Testis (tissue), 3 donors: ENCODE data around the gene PSMA3. TPM values are rescaled to one million over a fixed set of nuclear protein-coding genes. Genes with fewer than 3 reads are reported as not detected.

Experiments used
- DNase-seq: peaks from one replicate; pipeline ENCODE4 v3.0.0-alpha.2; 2019
- H3K27ac ChIP-seq, 2 donors: fragments of 200-600 bp; sonication (generic); one replicate each; pipeline ENCODE4 v1.5.1; 2019
- H3K27me3 ChIP-seq: fragments of 200-600 bp; sonication (generic); one replicate; pipeline ENCODE4 v1.5.1; 2019
- H3K36me3 ChIP-seq: fragments of 200-600 bp; sonication (generic); one replicate; pipeline ENCODE4 v1.5.1; 2017; ENCODE audit warnings: low read depth; ENCODE audit errors: missing control alignments
- H3K4me1 ChIP-seq: fragments of 200-600 bp; sonication (generic); one replicate; pipeline ENCODE4 v1.5.1; 2019
- H3K4me3 ChIP-seq, 2 donors: fragments of 200-600 bp; sonication (generic); one replicate each; pipeline ENCODE4 v1.5.1; 2017 to 2019
- H3K9me3 ChIP-seq: fragments of 200-600 bp; sonication (generic); one replicate; pipeline ENCODE4 v1.5.1; 2017
- CTCF ChIP-seq, 3 experiments: fragments of 450-650 bp in 2 of 3; fragments of 200-600 bp in 1 of 3; sonication (generic) in 1 of 3; IDR thresholded peaks; one replicate each; pipeline ENCODE4 v1.5.1; 2016 to 2019; ENCODE audit warnings: antibody characterized with exemption in 3 of 3, mild to moderate bottlenecking in 2 of 3, moderate library complexity in 1 of 3
- POLR2A ChIP-seq: fragments of 450-650 bp; IDR thresholded peaks from one replicate; pipeline ENCODE4 v1.6.1; 2017; ENCODE audit warnings: antibody characterized with exemption, mild to moderate bottlenecking, moderate library complexity
- WGBS, 2 donors: methylation state at CpG; one replicate each; pipeline ENCODE4 v1.1.5; 2018; 5-methylcytosine and 5-hydroxymethylcytosine counted together
- intact Hi-C: fragments of 100-400 bp; cut with DNase I; formaldehyde crosslinking; loops from one replicate; pipeline ENCODE4 v1.15.1; 2023; ENCODE audit warnings: low total_unique reads
- polyA plus RNA-seq: library from polyadenylated mRNA; stranded (reverse); fragments of 350-450 nt; fragmentation: Illumina TruSeq; extraction: RNeasy Lipid Tissue Mini Kit (QIAGEN cat#74804); gene quantifications from one replicate; pipeline ENCODE4 v1.2.3, GENCODE V29; 2014; ENCODE audit warnings: low read depth, low replicate concordance; ENCODE audit not compliant: insufficient read depth
- small RNA-seq, 2 donors: library from RNA; depleted of rRNA; stranded (forward); fragments of <200 nt; gene quantifications; one replicate each; pipeline ENCODE3, GENCODE V24; 2016
- total RNA-seq, 2 donors: library from RNA; depleted of rRNA; stranded (reverse); fragments of >200 nt; gene quantifications; one replicate each; pipeline ENCODE4 v1.2.3, GENCODE V29; 2016

PSMA3 gene
- total and polyA plus RNA-seq, 3 donors from 2014 or later, result 84.0 to 88.7 (median 87.6) TPM

GRCh38 chr14:58315606-58316005 is 71.0 kb downstream of the PSMA3 start:
- Histone ChIP-seq H3K4me1 (no peaks in the 10 kb centered on the region), H3K4me3 (no peak overlapping the region), H3K9me3 (no peaks in the 10 kb centered on the region), H3K36me3 (no peaks in the 10 kb centered on the region), H3K27ac (no peak overlapping the region), H3K27me3 (no peaks in the 10 kb centered on the region)
- intact Hi-C loops, result no loop called here
- DNase-seq, result no peak
- 92 to 100% methylated on average over 1 of the region's 1 CpG for WGBS, 2 donors
- no peak for TF ChIP-seq CTCF (IDR thresholded peaks at IDR 0.05)
- TF ChIP-seq POLR2A, result no peak

Small RNA genes lying within 50 kb of the gene (small RNA-seq; reads per million reads assigned to genes)
- gene RNU6-341P, result 0 reads per million in 2 donors

Other genes with a start within 250 kb of the PSMA3 start
- gene ARMH4, start 92.6 kb upstream of the PSMA3 start, total RNA-seq, result 10 to 100 TPM; 38.7 to 65.8 TPM
- gene ARMH4, start 92.6 kb upstream of the PSMA3 start, polyA plus RNA-seq, result 13.5 TPM
- gene ACTR10, start 44.7 kb upstream of the PSMA3 start, total RNA-seq, result 10 to 100 TPM; 53.0 to 68.0 TPM
- gene ACTR10, start 44.7 kb upstream of the PSMA3 start, polyA plus RNA-seq, result 87.2 TPM
- gene ARID4A, start 53.7 kb downstream of the PSMA3 start, total RNA-seq, result 10 to 100 TPM; 26.9 to 29.3 TPM
- gene ARID4A, start 53.7 kb downstream of the PSMA3 start, polyA plus RNA-seq, result 3.1 TPM
- 10 to 100 TPM in 1 of 2 donors, 1 to 10 TPM in 1; 9.8 to 33.1 TPM for gene TOMM20L, start 151.1 kb downstream of the PSMA3 start, total RNA-seq
- gene TOMM20L, start 151.1 kb downstream of the PSMA3 start, polyA plus RNA-seq, result 22.7 TPM
- gene TIMM9, start 182.7 kb downstream of the PSMA3 start, total RNA-seq, result 10 to 100 TPM; 33.8 to 37.0 TPM
- 56.9 TPM for gene TIMM9, start 182.7 kb downstream of the PSMA3 start, polyA plus RNA-seq
- gene KIAA0586, start 182.9 kb downstream of the PSMA3 start, total RNA-seq, result 10 to 100 TPM; 46.2 to 62.0 TPM
- gene KIAA0586, start 182.9 kb downstream of the PSMA3 start, polyA plus RNA-seq, result 38.7 TPM